Panc1 (cell line): ENCODE measurements around the gene A4GNT. TPM values are rescaled to one million over a fixed set of nuclear protein-coding genes. Genes with fewer than 3 reads are reported as not detected.
A peak's percentile ranks its signal among the peaks of the same experiment; 100 is the strongest.

Experiments
- ATAC-seq: fragments of 200-7000 bp; cut with Tn5 transposase; 2 replicates; pipeline ENCODE4 v1.9.1; 2020; ENCODE audit warnings: mild to moderate bottlenecking, moderate library complexity
- BruUV-seq: library from RNA; stranded (reverse); fragments of 400-500 nt; replicated peaks from 2 replicates; lab custom pipeline; 2021; lab: Mats Ljungman, UMichigan
- CTCF ChIA-PET: fragments of 300-600 bp; sonication (Branson Sonifier 250); formaldehyde crosslinking; loops from one replicate; lab custom pipeline; 2022; ENCODE audit warnings: antibody characterized with exemption; lab: Charles Lee
- POLR2A ChIA-PET: fragments of 300-600 bp; sonication (Branson Sonifier 250); formaldehyde crosslinking; loops from one replicate; lab custom pipeline; 2022; ENCODE audit warnings: antibody characterized with exemption; lab: Charles Lee
- DNase-seq: peaks from one replicate; pipeline ENCODE4 v3.0.0-alpha.2; 2010; ENCODE audit warnings: low read depth, low spot score
- H3K27ac ChIP-seq: 2 replicates; pipeline ENCODE4 v1.5.1; 2011; ENCODE audit warnings: mild to moderate bottlenecking, low read length, inconsistent platforms
- H3K27me3 ChIP-seq: fragments of 200-500 bp; sonication (Bioruptor generic); 2 replicates; pipeline ENCODE4 v1.6.0; 2014; ENCODE audit warnings: low read length, inconsistent platforms; ENCODE audit not compliant: control insufficient read depth, insufficient read depth
- H3K36me3 ChIP-seq: fragments of 200-500 bp; sonication (Bioruptor generic); 2 replicates; pipeline ENCODE4 v1.5.1; 2014; ENCODE audit warnings: inconsistent platforms, mild to moderate bottlenecking, low read length, moderate library complexity; ENCODE audit not compliant: control insufficient read depth, insufficient read depth
- H3K4me1 ChIP-seq: 2 replicates; pipeline ENCODE4 v1.5.1; 2011; ENCODE audit warnings: inconsistent platforms, mild to moderate bottlenecking, low read length, moderate library complexity; ENCODE audit not compliant: control insufficient read depth, insufficient read depth
- H3K4me3 ChIP-seq, 2 experiments: 2 replicates each; pipeline ENCODE4 v1.5.1; 2011 to 2012; ENCODE audit warnings: low read depth in 2 of 2, low read length in 2 of 2, mild to moderate bottlenecking in 2 of 2, inconsistent platforms in 1 of 2, moderate library complexity in 1 of 2
- H3K9me3 ChIP-seq: fragments of 200-500 bp; sonication (Bioruptor generic); 2 replicates; pipeline ENCODE4 v1.5.1; 2014; ENCODE audit warnings: low read depth, mild to moderate bottlenecking, inconsistent platforms, low read length, moderate library complexity; ENCODE audit not compliant: control insufficient read depth, insufficient read depth
- POLR2AphosphoS5 ChIP-seq: IDR thresholded peaks from 2 replicates; pipeline ENCODE4 v1.6.1; 2012; ENCODE audit warnings: mild to moderate bottlenecking, low read depth, low read length, moderate library complexity
- SIN3A ChIP-seq: IDR thresholded peaks from 2 replicates; pipeline ENCODE4 v1.6.1; 2012; ENCODE audit warnings: low read depth, mild to moderate bottlenecking, low read length, moderate library complexity, borderline replicate concordance; ENCODE audit not compliant: insufficient read depth
- TCF7L2 ChIP-seq: IDR thresholded peaks from 2 replicates; pipeline ENCODE4 v1.6.1; 2011; ENCODE audit warnings: mild to moderate bottlenecking, low read depth, low read length, inconsistent platforms
- in situ Hi-C: cut with HindIII; loops from 2 replicates; pipeline ENCODE4 v1.10.0; 2016; ENCODE audit warnings: low sequenced_read_pairs, low pct_unique_long_range_greater_than_20kb
- intact Hi-C: fragments of 100-400 bp; cut with micrococcal nuclease; formaldehyde crosslinking; loops from one replicate; pipeline ENCODE4 v1.10.0; 2022; ENCODE audit not compliant: unreplicated experiment
- total RNA-seq: library from RNA; stranded (reverse); gene quantifications from one replicate; pipeline ENCODE4 v1.2.1, GENCODE V29; 2021; ENCODE audit not compliant: unreplicated experiment
- TF ChIP-seq, protein P1 (sequence below), 2 experiments: IDR thresholded peaks; 2 replicates each; pipeline ENCODE4 v1.6.1; 2011 to 2012; ENCODE audit warnings: low read depth in 2 of 2, control low read depth in 1 of 2, low read length in 1 of 2, mild to moderate bottlenecking in 1 of 2, moderate library complexity in 1 of 2; ENCODE audit not compliant: insufficient read depth in 1 of 2
- TF ChIP-seq, protein P2 (sequence below): fragments of 450-650 bp; IDR thresholded peaks from 2 replicates; pipeline ENCODE4 v1.5.1; 2017; ENCODE audit warnings: mild to moderate bottlenecking

The A4GNT gene
- total RNA-seq, 1 experiment from 2014 or later = not detected

GRCh38 chr3:138082992-138083386, 49.2 kb downstream of the A4GNT start:
- POLR2A ChIA-PET = no interaction called here
- DNase-seq = no peak
- Histone ChIP-seq H3K9me3 (no peaks in the 10 kb centered on the region), H3K4me3 (no peak overlapping the region), H3K27ac (no peak overlapping the region), H3K4me1 (peaks cover 12% of the 10 kb centered on the region), H3K36me3 (no peaks in the 10 kb centered on the region), H3K27me3 (no peaks in the 10 kb centered on the region)
- BruUV-seq = no TSS peak
- no peak for ATAC-seq
- TF ChIP-seq, protein P1, sequence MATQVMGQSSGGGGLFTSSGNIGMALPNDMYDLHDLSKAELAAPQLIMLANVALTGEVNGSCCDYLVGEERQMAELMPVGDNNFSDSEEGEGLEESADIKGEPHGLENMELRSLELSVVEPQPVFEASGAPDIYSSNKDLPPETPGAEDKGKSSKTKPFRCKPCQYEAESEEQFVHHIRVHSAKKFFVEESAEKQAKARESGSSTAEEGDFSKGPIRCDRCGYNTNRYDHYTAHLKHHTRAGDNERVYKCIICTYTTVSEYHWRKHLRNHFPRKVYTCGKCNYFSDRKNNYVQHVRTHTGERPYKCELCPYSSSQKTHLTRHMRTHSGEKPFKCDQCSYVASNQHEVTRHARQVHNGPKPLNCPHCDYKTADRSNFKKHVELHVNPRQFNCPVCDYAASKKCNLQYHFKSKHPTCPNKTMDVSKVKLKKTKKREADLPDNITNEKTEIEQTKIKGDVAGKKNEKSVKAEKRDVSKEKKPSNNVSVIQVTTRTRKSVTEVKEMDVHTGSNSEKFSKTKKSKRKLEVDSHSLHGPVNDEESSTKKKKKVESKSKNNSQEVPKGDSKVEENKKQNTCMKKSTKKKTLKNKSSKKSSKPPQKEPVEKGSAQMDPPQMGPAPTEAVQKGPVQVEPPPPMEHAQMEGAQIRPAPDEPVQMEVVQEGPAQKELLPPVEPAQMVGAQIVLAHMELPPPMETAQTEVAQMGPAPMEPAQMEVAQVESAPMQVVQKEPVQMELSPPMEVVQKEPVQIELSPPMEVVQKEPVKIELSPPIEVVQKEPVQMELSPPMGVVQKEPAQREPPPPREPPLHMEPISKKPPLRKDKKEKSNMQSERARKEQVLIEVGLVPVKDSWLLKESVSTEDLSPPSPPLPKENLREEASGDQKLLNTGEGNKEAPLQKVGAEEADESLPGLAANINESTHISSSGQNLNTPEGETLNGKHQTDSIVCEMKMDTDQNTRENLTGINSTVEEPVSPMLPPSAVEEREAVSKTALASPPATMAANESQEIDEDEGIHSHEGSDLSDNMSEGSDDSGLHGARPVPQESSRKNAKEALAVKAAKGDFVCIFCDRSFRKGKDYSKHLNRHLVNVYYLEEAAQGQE (IDR thresholded peaks at IDR 0.05; ENCODE audit: insufficient read depth in 1 of 2, low read depth in 2 of 2, low read length in 1 of 2) = no peak
- TF ChIP-seq, protein P2, sequence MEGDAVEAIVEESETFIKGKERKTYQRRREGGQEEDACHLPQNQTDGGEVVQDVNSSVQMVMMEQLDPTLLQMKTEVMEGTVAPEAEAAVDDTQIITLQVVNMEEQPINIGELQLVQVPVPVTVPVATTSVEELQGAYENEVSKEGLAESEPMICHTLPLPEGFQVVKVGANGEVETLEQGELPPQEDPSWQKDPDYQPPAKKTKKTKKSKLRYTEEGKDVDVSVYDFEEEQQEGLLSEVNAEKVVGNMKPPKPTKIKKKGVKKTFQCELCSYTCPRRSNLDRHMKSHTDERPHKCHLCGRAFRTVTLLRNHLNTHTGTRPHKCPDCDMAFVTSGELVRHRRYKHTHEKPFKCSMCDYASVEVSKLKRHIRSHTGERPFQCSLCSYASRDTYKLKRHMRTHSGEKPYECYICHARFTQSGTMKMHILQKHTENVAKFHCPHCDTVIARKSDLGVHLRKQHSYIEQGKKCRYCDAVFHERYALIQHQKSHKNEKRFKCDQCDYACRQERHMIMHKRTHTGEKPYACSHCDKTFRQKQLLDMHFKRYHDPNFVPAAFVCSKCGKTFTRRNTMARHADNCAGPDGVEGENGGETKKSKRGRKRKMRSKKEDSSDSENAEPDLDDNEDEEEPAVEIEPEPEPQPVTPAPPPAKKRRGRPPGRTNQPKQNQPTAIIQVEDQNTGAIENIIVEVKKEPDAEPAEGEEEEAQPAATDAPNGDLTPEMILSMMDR = no peak
- TF ChIP-seq SIN3A (no peak), POLR2AphosphoS5 (no peak), TCF7L2 (no peak)
- intact Hi-C loops (no loop called here), in situ Hi-C loops (no loop called here)
- CTCF ChIA-PET = no interaction called here

GRCh38 chr3:138082085-138082991, 49.9 kb downstream of the A4GNT start:
- CTCF ChIA-PET = no interaction called here
- in situ Hi-C loops = no loop called here
- H3K27me3 ChIP-seq = no peaks in the 10 kb centered on the region
- BruUV-seq = no TSS peak
- no peak overlapping the region for H3K4me3 ChIP-seq
- intact Hi-C loops = no loop called here
- no peak for TF ChIP-seq POLR2AphosphoS5
- TF ChIP-seq SIN3A = no peak
- no peak for TF ChIP-seq TCF7L2
- TF ChIP-seq, protein P1 (IDR thresholded peaks at IDR 0.05; ENCODE audit: insufficient read depth in 1 of 2, low read depth in 2 of 2, low read length in 1 of 2) = no peak
- TF ChIP-seq, protein P2 = no peak
- H3K27ac ChIP-seq = peak overlapping the region; percentile 29; the same call in 1 of the 2 replicates
- DNase-seq = no peak
- H3K36me3 ChIP-seq = no peaks in the 10 kb centered on the region
- peak; percentile 81 for ATAC-seq
- no peaks in the 10 kb centered on the region for H3K9me3 ChIP-seq
- POLR2A ChIA-PET = no interaction called here
- H3K4me1 ChIP-seq = peaks cover 12% of the 10 kb centered on the region
